Hepatocyte (in vitro differentiated cells): ENCODE measurements around the gene MCRS1. TPM values are rescaled to one million over a fixed set of nuclear protein-coding genes. Genes with fewer than 3 reads are reported as not detected.

Source experiments
- DNase-seq: peaks from one replicate; pipeline ENCODE4 v3.0.0-alpha.2; 2016; ENCODE audit warnings: low spot score
- H2AFZ ChIP-seq: fragments of 200-600 bp; sonication (generic); 2 replicates; pipeline ENCODE4 v1.6.0; 2016; ENCODE audit warnings: antibody characterized with exemption, mild to moderate bottlenecking
- H3K27ac ChIP-seq: fragments of 200-600 bp; sonication (generic); 2 replicates; pipeline ENCODE4 v1.5.1; 2016; ENCODE audit warnings: mild to moderate bottlenecking
- H3K27me3 ChIP-seq: fragments of 200-600 bp; sonication (generic); 2 replicates; pipeline ENCODE4 v1.6.1; 2016
- H3K36me3 ChIP-seq: fragments of 200-600 bp; sonication (generic); replicated peaks from 2 replicates; pipeline ENCODE4 v1.5.1; 2016; ENCODE audit warnings: low read depth; ENCODE audit not compliant: insufficient read depth
- H3K4me1 ChIP-seq: fragments of 200-600 bp; sonication (generic); 2 replicates; pipeline ENCODE4 v1.5.1; 2016; ENCODE audit warnings: mild to moderate bottlenecking, moderate library complexity; ENCODE audit not compliant: insufficient read depth
- H3K4me2 ChIP-seq: fragments of 200-600 bp; sonication (generic); 2 replicates; pipeline ENCODE4 v1.6.0; 2016
- H3K4me3 ChIP-seq: fragments of 200-600 bp; sonication (generic); 2 replicates; pipeline ENCODE4 v1.5.1; 2016; ENCODE audit warnings: mild to moderate bottlenecking
- H3K79me2 ChIP-seq: fragments of 200-600 bp; sonication (generic); 2 replicates; pipeline ENCODE4 v1.6.0; 2017; ENCODE audit warnings: mild to moderate bottlenecking
- H3K9me2 ChIP-seq: fragments of 200-600 bp; sonication (generic); replicated peaks from 2 replicates; pipeline ENCODE4 v1.6.0; 2017; ENCODE audit warnings: mild to moderate bottlenecking; ENCODE audit not compliant: insufficient read depth
- H3K9me3 ChIP-seq: fragments of 200-600 bp; sonication (generic); 2 replicates; pipeline ENCODE4 v1.5.1; 2016; ENCODE audit warnings: low read depth, mild to moderate bottlenecking
- H4K20me1 ChIP-seq: fragments of 200-600 bp; sonication (generic); 2 replicates; pipeline ENCODE4 v1.6.0; 2016; ENCODE audit warnings: mild to moderate bottlenecking; ENCODE audit not compliant: insufficient read depth, poor library complexity, severe bottlenecking
- CTCF ChIP-seq: fragments of 200-600 bp; sonication (generic); IDR thresholded peaks from 2 replicates; pipeline ENCODE4 v1.5.1; 2016; ENCODE audit warnings: antibody characterized with exemption, mild to moderate bottlenecking; ENCODE audit not compliant: poor library complexity
- EZH2 ChIP-seq: fragments of 200-600 bp; sonication (generic); IDR thresholded peaks from 2 replicates; pipeline ENCODE4 v1.6.1; 2016; ENCODE audit warnings: antibody characterized with exemption, mild to moderate bottlenecking, borderline replicate concordance
- EZH2phosphoT487 ChIP-seq: fragments of 200-600 bp; sonication (generic); IDR thresholded peaks from one replicate; pipeline ENCODE4 v1.6.1; 2018; ENCODE audit warnings: antibody characterized with exemption, mild to moderate bottlenecking, low read depth, moderate library complexity; ENCODE audit not compliant: unreplicated experiment, severe bottlenecking
- WGBS: methylation state at CpG from one replicate; pipeline ENCODE4 v1.1.6; 2016; ENCODE audit warnings: low lambda C conversion rate; ENCODE audit errors: missing lambda C conversion rate; 5-methylcytosine and 5-hydroxymethylcytosine counted together
- polyA plus RNA-seq: library from polyadenylated mRNA; unstranded; fragments of >200 nt; fragmentation: Nextera tagmentation; extraction: Ambion mirVana; gene quantifications from 2 replicates; pipeline ENCODE4 v1.2.1, GENCODE V29; 2016
- total RNA-seq: library from RNA; depleted of rRNA; stranded (reverse); fragments of >200 nt; gene quantifications from 2 replicates; pipeline ENCODE4 v1.2.3, GENCODE V29; 2014

Gene MCRS1
- total and polyA plus RNA-seq, 2 experiments from 2014 or later: 51.4 to 57.7 TPM

GRCh38 chr12:49604856-49605255 lies 36.9 kb upstream of the MCRS1 start:
- Histone ChIP-seq H3K4me2 (peak overlapping the region; percentile 35), H3K9me3 (no peaks in the 10 kb centered on the region), H3K27me3 (no peaks in the 10 kb centered on the region), H2AFZ (no peak overlapping the region), H3K4me1 (no peaks in the 10 kb centered on the region), H3K4me3 (no peak overlapping the region), H4K20me1 (no peaks in the 10 kb centered on the region), H3K36me3 (no peaks in the 10 kb centered on the region), H3K27ac (no peak overlapping the region), H3K79me2 (no peaks in the 10 kb centered on the region), H3K9me2 (no peaks in the 10 kb centered on the region)
- WGBS: 63% methylated on average over 5 of the region's 5 CpGs
- no peak for DNase-seq
- TF ChIP-seq EZH2phosphoT487: no peak
- no peak for TF ChIP-seq EZH2
- no peak for TF ChIP-seq CTCF

GRCh38 chr12:49603721-49604120 lies 35.8 kb upstream of the MCRS1 start:
- no peaks in the 10 kb centered on the region for H3K27me3 ChIP-seq
- no peaks in the 10 kb centered on the region for H4K20me1 ChIP-seq
- no peaks in the 10 kb centered on the region for H3K36me3 ChIP-seq
- H3K4me1 ChIP-seq: no peaks in the 10 kb centered on the region
- H3K79me2 ChIP-seq: no peaks in the 10 kb centered on the region
- H2AFZ ChIP-seq: no peak overlapping the region
- WGBS: 90% methylated on average over 1 of the region's 1 CpG
- H3K27ac ChIP-seq: no peak overlapping the region
- no peaks in the 10 kb centered on the region for H3K9me3 ChIP-seq
- DNase-seq: no peak
- H3K9me2 ChIP-seq: no peaks in the 10 kb centered on the region
- no peak overlapping the region for H3K4me2 ChIP-seq
- H3K4me3 ChIP-seq: no peak overlapping the region
- TF ChIP-seq EZH2 (no peak), EZH2phosphoT487 (no peak), CTCF (no peak)

- H3K4me3 ChIP-seq: no peak overlapping the region
- WGBS: 97% methylated on average over 8 of the region's 8 CpGs
- no peaks in the 10 kb centered on the region for H3K9me2 ChIP-seq
- no peaks in the 10 kb centered on the region for H3K4me1 ChIP-seq
- H4K20me1 ChIP-seq: no peaks in the 10 kb centered on the region
- no peak overlapping the region for H3K4me2 ChIP-seq
- H2AFZ ChIP-seq: no peak overlapping the region
- no peaks in the 10 kb centered on the region for H3K27me3 ChIP-seq
- no peaks in the 10 kb centered on the region for H3K9me3 ChIP-seq
- DNase-seq: no peak
- H3K36me3 ChIP-seq: no peaks in the 10 kb centered on the region
- TF ChIP-seq EZH2phosphoT487 (no peak), EZH2 (no peak), CTCF (no peak)
- no peaks in the 10 kb centered on the region for H3K79me2 ChIP-seq
- no peak overlapping the region for H3K27ac ChIP-seq
These were observed 32.0 kb upstream of the MCRS1 start for GRCh38 chr12:49599961-49600360.

- no peaks in the 10 kb centered on the region for H3K36me3 ChIP-seq
- no peak overlapping the region for H3K4me2 ChIP-seq
- no peak for TF ChIP-seq EZH2
- TF ChIP-seq CTCF: no peak
- no peak for TF ChIP-seq EZH2phosphoT487
- WGBS: 93% methylated on average over 10 of the region's 10 CpGs
- no peaks in the 10 kb centered on the region for H3K9me3 ChIP-seq
- H2AFZ ChIP-seq: no peak overlapping the region
- H3K9me2 ChIP-seq: no peaks in the 10 kb centered on the region
- no peaks in the 10 kb centered on the region for H4K20me1 ChIP-seq
- no peaks in the 10 kb centered on the region for H3K27me3 ChIP-seq
- no peaks in the 10 kb centered on the region for H3K79me2 ChIP-seq
- H3K4me1 ChIP-seq: no peaks in the 10 kb centered on the region
- no peak overlapping the region for H3K27ac ChIP-seq
- DNase-seq: no peak
- H3K4me3 ChIP-seq: no peak overlapping the region
These were observed 30.6 kb upstream of the MCRS1 start for GRCh38 chr12:49598527-49598926.
